GM19372 (cell line): ENCODE results near the gene PPEF2.
"Not testable (repeated sequence)": the region's sequence is repeated elsewhere in the genome, so short reads cannot be mapped to it uniquely, and the experiment has no call there.

ENCODE experiments used
- ATAC-seq: cut with Tn5 transposase; IDR thresholded peaks from one replicate; pipeline ENCODE4 v1.9.1; 2021; ENCODE audit warnings: mild to moderate bottlenecking, low read depth, moderate library complexity; ENCODE audit not compliant: unreplicated experiment

PPEF2 gene

GRCh38 chr4:75895744-75896314 is 6.4 kb downstream of the PPEF2 start:
- ATAC-seq, result no peak

GRCh38 chr4:75892508-75892907 is 9.7 kb downstream of the PPEF2 start:
- ATAC-seq, result no peak

GRCh38 chr4:75891611-75892010 is 10.6 kb downstream of the PPEF2 start:
- no peak for ATAC-seq

GRCh38 chr4:75889537-75890199 is 12.6 kb downstream of the PPEF2 start:
- ATAC-seq, result no peak

GRCh38 chr4:75886104-75886503 is 16.1 kb downstream of the PPEF2 start:
- ATAC-seq, result no peak

- ATAC-seq, result no peak
Measured at GRCh38 chr4:75881476-75881875, 20.8 kb downstream of the PPEF2 start.

GRCh38 chr4:75880278-75880677 is 22.0 kb downstream of the PPEF2 start:
- ATAC-seq, result no peak

GRCh38 chr4:75878246-75878756 is 24.0 kb downstream of the PPEF2 start:
- ATAC-seq, result no peak

- no peak for ATAC-seq
Measured at GRCh38 chr4:75876218-75876617, 26.0 kb downstream of the PPEF2 start.

GRCh38 chr4:75869100-75869499 is 33.2 kb downstream of the PPEF2 start:
- no peak for ATAC-seq

GRCh38 chr4:75867130-75867529 is 35.1 kb downstream of the PPEF2 start:
- no peak for ATAC-seq

- ATAC-seq, result no peak
Measured at GRCh38 chr4:75860606-75861005, 41.6 kb downstream of the PPEF2 start.

- no peak for ATAC-seq
Measured at GRCh38 chr4:75858721-75859120, 43.5 kb downstream of the PPEF2 start.

- no peak for ATAC-seq
Measured at GRCh38 chr4:75849461-75849860, 52.8 kb downstream of the PPEF2 start.

- no peak for ATAC-seq
Measured at GRCh38 chr4:75848891-75849290, 53.4 kb downstream of the PPEF2 start.

GRCh38 chr4:75848171-75848760 is 54.0 kb downstream of the PPEF2 start:
- not testable (repeated sequence) for ATAC-seq

GRCh38 chr4:75845992-75846391 is 56.3 kb downstream of the PPEF2 start:
- ATAC-seq, result no peak

- no peak for ATAC-seq
Measured at GRCh38 chr4:75844151-75844662, 58.0 kb downstream of the PPEF2 start.

- no peak for ATAC-seq
Measured at GRCh38 chr4:75843596-75843995, 58.7 kb downstream of the PPEF2 start.

GRCh38 chr4:75841641-75842520 is 60.4 kb downstream of the PPEF2 start:
- ATAC-seq, result no peak

GRCh38 chr4:75834772-75835154 is 67.5 kb downstream of the PPEF2 start:
- no peak for ATAC-seq
